AG09319 (cell line): ENCODE measurements around the gene CDC42EP1.
"Not testable (repeated sequence)": the region's sequence is repeated elsewhere in the genome, so short reads cannot be mapped to it uniquely, and the experiment has no call there.

Experiments used
- DNase-seq: peaks from one replicate; pipeline ENCODE4 v3.0.0-alpha.2; 2010; ENCODE audit warnings: low read depth; ENCODE audit errors: extremely low read depth
- TF ChIP-seq, protein P1 (sequence below): IDR thresholded peaks from 2 replicates; pipeline ENCODE4 v1.5.1; 2011; ENCODE audit warnings: low read depth, mild to moderate bottlenecking, inconsistent platforms, low read length, moderate library complexity

Gene CDC42EP1

GRCh38 chr22:37591823-37592404, 31.6 kb downstream of the CDC42EP1 start:
- no peak for DNase-seq
- TF ChIP-seq, protein P1, sequence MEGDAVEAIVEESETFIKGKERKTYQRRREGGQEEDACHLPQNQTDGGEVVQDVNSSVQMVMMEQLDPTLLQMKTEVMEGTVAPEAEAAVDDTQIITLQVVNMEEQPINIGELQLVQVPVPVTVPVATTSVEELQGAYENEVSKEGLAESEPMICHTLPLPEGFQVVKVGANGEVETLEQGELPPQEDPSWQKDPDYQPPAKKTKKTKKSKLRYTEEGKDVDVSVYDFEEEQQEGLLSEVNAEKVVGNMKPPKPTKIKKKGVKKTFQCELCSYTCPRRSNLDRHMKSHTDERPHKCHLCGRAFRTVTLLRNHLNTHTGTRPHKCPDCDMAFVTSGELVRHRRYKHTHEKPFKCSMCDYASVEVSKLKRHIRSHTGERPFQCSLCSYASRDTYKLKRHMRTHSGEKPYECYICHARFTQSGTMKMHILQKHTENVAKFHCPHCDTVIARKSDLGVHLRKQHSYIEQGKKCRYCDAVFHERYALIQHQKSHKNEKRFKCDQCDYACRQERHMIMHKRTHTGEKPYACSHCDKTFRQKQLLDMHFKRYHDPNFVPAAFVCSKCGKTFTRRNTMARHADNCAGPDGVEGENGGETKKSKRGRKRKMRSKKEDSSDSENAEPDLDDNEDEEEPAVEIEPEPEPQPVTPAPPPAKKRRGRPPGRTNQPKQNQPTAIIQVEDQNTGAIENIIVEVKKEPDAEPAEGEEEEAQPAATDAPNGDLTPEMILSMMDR: no peak

- TF ChIP-seq, protein P1: no peak
- DNase-seq: no peak
Measured at GRCh38 chr22:37594237-37594636, 34.0 kb downstream of the CDC42EP1 start.

- DNase-seq: no peak
Measured at GRCh38 chr22:37599153-37599552, 38.9 kb downstream of the CDC42EP1 start.

DNA sequence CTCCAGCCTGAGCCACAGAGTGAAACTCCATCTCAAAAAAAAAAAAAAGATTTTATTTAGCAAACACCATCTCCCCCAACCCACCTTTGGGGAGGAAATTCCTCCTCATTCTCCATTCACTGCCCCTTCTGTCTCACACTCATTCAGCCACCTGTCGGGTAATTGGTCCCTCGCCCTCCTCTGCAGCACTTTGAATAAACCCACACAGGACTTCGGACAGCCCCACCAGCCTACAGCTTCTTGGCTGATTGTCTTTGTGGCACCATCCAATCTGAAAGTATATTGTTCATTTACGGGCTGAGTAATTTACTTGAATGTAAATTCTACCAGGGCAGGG, 40.9 kb downstream of the CDC42EP1 start:
- no peak for DNase-seq
- TF ChIP-seq, protein P1: no peak

More at GRCh38 chr22:37599153-37599552, 38.9 kb downstream of the CDC42EP1 start:
- TF ChIP-seq, protein P1: no peak

- no peak for DNase-seq
Measured at GRCh38 chr22:37601540-37602442, 41.5 kb downstream of the CDC42EP1 start.

DNA sequence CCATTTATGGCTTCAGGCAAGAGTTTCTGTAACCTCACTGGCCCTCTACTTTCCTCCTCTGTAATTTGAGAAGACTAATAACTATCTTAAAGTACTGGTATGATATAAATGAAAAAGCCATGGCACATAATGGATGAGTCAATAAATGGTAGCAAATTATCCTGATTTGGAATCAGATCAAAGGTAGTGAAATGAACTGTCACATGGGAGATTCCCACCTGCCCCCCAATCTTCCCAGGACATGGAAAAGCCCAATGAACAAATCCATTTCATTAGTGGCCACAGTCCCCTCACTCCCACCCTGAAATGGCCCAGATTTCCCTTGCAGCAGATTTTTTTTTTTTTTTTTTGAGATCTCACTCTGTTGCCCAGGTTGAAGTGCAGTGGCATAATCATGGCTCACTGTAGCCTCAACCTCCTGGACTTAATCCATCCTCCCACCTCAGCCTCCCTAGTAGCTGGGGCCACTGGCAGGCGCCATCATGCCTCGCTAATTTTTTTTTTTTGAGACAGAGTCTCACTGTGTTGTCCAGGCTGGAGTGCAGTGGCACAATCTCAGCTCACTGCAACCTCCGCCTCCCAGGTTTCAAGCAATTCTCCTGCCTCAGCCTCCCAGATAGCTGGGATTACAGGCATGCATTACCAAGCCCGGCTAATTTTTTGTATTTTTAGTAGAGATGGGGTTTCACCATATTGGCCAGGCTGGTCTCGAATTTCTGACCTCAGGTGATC, 42.4 kb downstream of the CDC42EP1 start:
- DNase-seq: not testable (repeated sequence)

More at GRCh38 chr22:37601540-37602442, 41.5 kb downstream of the CDC42EP1 start:
- TF ChIP-seq, protein P1: no peak

DNA sequence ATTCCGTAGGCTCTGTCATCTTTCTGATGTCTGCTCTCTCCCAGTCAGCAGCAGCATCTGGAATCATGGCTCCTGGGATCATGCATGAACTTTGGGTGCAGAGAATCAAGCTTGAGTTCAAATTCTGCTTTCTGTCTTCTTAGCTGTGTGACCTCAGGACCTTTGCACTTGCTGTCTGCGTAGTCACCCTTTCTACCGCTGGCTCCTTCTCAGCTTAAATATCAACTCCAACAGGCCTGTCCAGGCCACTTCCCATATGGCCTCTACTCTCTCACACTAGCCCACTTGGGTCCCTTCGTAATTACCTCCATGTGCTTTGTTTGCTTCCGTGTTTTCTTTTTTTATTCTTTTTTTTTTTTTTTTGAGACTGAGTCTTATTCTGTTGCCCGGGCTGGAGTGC, 43.8 kb downstream of the CDC42EP1 start:
- DNase-seq: no peak
- TF ChIP-seq, protein P1: no peak
